ENCODE results near the gene GSTK1.

The GSTK1 gene

GRCh38 chr7:143236408-143236990, 26.7 kb upstream of the GSTK1 start:
- intact Hi-C loops (cut with DNase I), result no loop called here
- no peak for DNase-seq

- no peak for DNase-seq
- intact Hi-C loops (cut with DNase I), result no loop called here
Measured at GRCh38 chr7:143237366-143237765, 25.9 kb upstream of the GSTK1 start.

DNA sequence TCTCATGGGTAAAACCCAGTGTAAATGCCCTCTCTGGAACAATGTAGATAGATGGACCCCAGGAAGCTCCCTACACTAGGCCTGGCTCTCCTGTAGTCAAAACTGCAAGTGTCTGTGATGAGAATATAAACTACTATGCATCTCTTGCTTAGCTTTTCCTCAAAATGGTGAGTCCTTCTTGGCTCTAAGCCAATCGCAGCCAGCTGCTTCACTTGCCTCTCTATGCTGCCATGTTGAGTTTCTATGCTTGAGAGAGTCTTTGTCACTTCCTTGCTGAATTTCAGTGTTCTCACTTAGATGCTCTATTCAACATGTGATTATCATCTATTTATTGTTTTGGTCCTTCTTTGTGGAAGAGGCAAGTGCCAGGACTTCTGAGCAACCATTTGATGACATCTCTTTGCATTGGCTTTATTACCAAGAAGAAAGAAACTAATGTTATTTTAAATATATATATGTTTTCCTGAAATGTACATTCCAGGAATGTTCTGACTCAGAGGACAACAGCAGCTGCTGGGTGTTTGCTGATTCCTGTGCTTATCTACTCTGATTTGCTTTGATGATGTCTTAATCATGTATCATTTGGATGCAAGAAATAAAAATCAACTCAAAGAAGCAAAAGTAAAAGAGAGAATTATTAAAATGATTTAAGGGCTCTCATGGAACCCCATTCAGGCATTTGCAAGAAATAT, 24.8 kb upstream of the GSTK1 start:
- no peak for DNase-seq
- intact Hi-C loops (cut with DNase I), result no loop called here

GRCh38 chr7:143239813-143240212, 23.4 kb upstream of the GSTK1 start:
- no peak for DNase-seq
- intact Hi-C loops (cut with DNase I), result loop anchor here (5.0 kb wide), 1 partner anchor 67 kb away; no protein-coding TSS in a partner anchor

GRCh38 chr7:143240291-143241168, 22.7 kb upstream of the GSTK1 start:
- intact Hi-C loops (cut with DNase I), result loop anchor here (5.0 kb wide), 1 partner anchor 67 kb away; no protein-coding TSS in a partner anchor
- peak; percentile 22 to 92 (median 80) for DNase-seq

DNA sequence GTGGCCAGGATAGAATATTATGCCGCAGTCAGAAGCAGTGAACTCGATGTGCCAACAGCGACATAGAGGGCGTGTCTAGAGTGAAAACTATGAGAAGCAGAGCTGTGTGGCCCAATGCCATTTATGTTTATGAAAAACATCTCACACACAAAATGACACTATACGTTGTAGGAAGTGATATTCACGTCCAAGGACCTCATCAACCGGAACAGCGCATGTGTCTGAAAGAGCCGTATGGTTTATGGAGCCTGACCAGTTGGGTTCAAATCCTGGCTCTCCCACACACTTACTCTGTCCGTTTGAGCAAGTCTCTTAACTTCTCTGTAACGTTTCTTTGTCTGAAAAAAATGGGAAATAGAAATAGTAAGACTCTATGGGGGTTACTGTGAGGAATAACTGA, 20.9 kb upstream of the GSTK1 start:
- intact Hi-C loops (cut with DNase I), result loop anchor here (5.0 kb wide), 1 partner anchor 65 kb away; no protein-coding TSS in a partner anchor
- DNase-seq, result no peak

DNA sequence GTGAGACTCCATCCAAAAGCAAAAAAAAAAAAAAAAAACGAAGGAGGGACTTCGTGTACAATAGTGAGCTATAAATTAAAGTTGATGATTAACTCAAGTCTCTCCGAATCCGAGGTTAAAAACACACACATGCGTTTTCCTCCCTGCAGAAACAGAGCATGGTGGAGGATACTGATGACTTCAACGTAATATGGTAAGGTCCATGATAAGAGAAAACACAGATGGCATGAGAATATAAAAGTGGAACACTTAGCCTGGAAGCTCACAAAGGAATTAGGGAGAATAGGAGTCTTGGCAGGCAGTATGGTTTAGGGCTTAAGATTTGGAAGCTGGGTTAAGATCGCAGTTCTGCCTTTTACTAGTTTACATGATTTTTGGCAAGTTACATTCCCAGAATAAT, 20.1 kb upstream of the GSTK1 start:
- intact Hi-C loops (cut with DNase I), result loop anchor here (5.0 kb wide), 1 partner anchor 64 kb away; no protein-coding TSS in a partner anchor
- DNase-seq, result no peak

DNA sequence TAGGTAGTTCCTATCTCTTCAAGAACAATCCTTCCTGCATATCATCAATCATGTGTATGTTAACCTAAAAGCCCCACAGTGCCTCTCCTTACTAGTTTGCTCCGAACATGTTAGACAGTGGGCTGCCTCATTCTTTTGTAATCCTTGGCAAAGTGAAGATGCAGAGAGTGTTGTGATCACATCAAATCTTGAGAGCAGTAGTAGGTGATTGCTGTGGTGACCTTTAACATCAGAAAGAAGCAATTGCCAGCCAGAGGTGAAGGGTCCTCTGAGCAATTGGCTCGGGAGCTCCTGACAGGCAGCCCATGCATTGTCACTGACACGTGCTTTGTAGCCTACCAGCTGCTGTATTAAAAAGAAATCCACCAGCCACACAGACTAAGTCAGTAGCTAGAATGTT, 19.6 kb upstream of the GSTK1 start:
- intact Hi-C loops (cut with DNase I), result loop anchor here (5.0 kb wide), 1 partner anchor 64 kb away; no protein-coding TSS in a partner anchor
- no peak for DNase-seq

GRCh38 chr7:143244321-143244720, 18.9 kb upstream of the GSTK1 start:
- DNase-seq, result no peak
- intact Hi-C loops (cut with DNase I), result loop anchor here (5.0 kb wide), 1 partner anchor 63 kb away; no protein-coding TSS in a partner anchor

- intact Hi-C loops (cut with DNase I), result no loop called here
- no peak for DNase-seq
Measured at GRCh38 chr7:143245123-143245522, 18.1 kb upstream of the GSTK1 start.

- no peak for DNase-seq
- intact Hi-C loops (cut with DNase I), result no loop called here
Measured at GRCh38 chr7:143247372-143247771, 15.9 kb upstream of the GSTK1 start.

- DNase-seq, result no peak
- intact Hi-C loops (cut with DNase I), result no loop called here
Measured at GRCh38 chr7:143248761-143249354, 14.4 kb upstream of the GSTK1 start.

DNA sequence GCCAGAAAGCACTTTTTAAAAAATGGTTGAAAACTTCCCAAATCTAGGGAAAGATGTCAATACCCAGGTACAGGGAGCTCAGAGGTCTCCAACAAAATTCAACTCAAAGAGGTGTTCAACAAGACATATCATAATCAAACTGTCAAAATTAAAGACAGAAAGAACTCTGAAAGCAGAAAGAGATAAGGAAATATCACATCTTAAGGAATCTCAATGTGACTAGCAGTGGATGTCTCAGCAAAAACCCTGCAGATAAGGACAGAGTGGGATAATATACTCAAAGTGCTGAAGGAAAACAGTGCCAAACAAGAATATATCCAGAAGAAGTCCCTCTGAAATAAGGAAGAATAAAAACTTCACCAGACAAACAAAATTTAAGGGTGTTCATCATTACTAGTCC, 13.0 kb upstream of the GSTK1 start:
- no peak for DNase-seq
- intact Hi-C loops (cut with DNase I), result no loop called here

DNA sequence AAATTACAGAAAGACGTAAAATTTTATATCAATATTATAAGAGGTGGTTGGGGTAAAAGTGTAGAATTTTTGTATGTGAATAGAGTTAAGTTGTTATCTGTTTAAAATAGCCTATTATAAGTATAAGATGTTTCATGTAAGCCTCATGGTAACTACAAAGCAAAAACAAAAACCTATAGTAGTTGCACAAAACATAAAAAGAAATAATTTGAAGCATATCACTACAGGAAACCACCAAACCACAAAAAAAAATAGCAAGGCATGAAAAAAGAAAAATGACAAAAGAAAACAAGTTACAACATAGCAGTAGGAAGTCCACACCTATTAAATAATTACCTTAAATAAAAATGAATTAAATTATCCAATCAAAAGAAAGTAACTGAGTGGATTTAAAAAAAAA, 12.4 kb upstream of the GSTK1 start:
- no peak for DNase-seq
- intact Hi-C loops (cut with DNase I), result no loop called here

GRCh38 chr7:143252006-143252405, 11.2 kb upstream of the GSTK1 start:
- intact Hi-C loops (cut with DNase I), result no loop called here
- DNase-seq, result no peak

GRCh38 chr7:143255564-143255963, 7.7 kb upstream of the GSTK1 start:
- intact Hi-C loops (cut with DNase I), result no loop called here

GRCh38 chr7:143256325-143256724, 6.9 kb upstream of the GSTK1 start:
- DNase-seq, result no peak
- intact Hi-C loops (cut with DNase I), result no loop called here

More at GRCh38 chr7:143255564-143255963, 7.7 kb upstream of the GSTK1 start:
- DNase-seq, result no peak

- intact Hi-C loops (cut with DNase I), result no loop called here
- no peak for DNase-seq
Measured at GRCh38 chr7:143256932-143257331, 6.3 kb upstream of the GSTK1 start.

DNA sequence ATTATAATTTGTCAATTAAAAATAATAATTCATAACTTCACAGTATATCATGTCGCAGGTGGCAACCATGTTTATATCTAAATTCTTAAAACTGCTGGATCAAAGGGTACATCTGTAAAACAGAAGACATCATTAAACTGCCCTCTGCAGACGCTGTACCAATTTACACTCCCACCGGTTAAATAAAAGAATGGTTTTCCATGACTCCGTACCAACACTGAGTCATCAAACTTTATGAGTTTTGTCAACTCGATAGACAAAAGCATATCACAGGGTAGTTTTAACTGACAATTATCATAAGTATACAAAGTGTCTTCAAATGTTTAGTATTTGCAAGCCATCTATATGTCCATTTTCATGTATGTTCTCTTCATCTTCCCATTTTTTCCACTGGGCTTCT, 5.7 kb upstream of the GSTK1 start:
- intact Hi-C loops (cut with DNase I), result no loop called here
- DNase-seq, result no peak

All from head of caudate nucleus (tissue), 42 donors.